ENCODE data around the gene CD58. TPM values are rescaled to one million over a fixed set of nuclear protein-coding genes. Genes with fewer than 3 reads are reported as not detected.

The CD58 gene
- total and polyA plus RNA-seq, 9 of the 15 experiments (the other 6 are each of a cell fraction or from before 2014, with no cell fraction given), result 18.1 to 113 (median 37.4) TPM

DNA sequence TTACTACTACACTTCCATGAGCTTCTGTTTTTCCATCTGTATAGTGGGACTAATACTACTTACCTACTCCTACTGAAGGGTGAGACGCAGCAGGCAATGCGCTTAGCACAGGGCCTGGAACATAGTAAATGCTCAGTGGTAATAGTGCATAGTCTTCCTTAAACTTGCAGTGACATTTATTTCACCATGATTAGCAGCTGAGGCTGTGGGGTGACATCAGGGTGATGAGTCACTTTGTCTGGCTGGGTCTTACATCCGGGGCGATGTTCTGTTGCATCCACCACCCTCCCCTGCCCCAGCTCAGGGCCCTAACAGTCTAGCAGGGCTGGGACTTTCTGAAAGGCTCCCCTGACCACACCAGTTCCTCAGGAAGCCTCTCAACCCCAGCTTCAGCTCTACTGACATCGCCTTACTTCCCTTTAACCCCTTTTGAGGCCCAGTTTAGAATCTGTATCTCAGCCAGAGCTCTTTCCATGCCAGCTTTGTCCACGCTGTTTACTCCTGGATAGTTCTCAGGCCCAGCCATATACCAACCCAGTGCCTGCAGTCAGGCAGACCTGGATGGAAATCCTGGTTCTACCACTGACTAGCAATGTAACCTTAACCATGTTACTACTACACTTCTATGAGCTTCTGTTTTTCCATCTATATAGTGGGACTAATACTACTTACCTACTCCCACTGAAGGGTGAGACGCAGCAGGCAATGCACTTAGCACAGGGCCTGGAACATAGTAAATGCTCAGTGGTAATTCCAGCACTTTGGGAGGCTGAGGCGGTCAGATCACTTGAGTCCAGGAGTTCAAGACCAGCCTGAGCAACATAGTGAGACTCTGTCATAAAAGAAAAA is 66.3 kb downstream of the CD58 start (continued):
- peak; percentile 71 for TF ChIP-seq CREM (IDR thresholded peaks at IDR 0.05; ENCODE audit: low read depth)
- peak; percentile 94 for TF ChIP-seq ARID1B (IDR thresholded peaks at IDR 0.05)
- TF ChIP-seq ZNF280A (IDR thresholded peaks at IDR 0.05; ENCODE audit: low read depth, partially characterized antibody), result no peak
- peak; percentile 48; the same call in 1 of the 2 replicates for TF ChIP-seq HES1 (IDR thresholded peaks at IDR 0.05; ENCODE audit: low read depth)
- no peak for TF ChIP-seq ZZZ3 (IDR thresholded peaks at IDR 0.05)
- TF ChIP-seq EHMT2 (IDR thresholded peaks at IDR 0.05), result no peak
- peak; percentile 30; the same call in 1 of the 2 replicates for TF ChIP-seq ZBTB9 (CRISPR knock-in tag; IDR thresholded peaks at IDR 0.05)
- no peak; the same call in 1 of the 2 replicates for TF ChIP-seq TGIF2 (CRISPR knock-in tag; IDR thresholded peaks at IDR 0.05)
- no peak; the same call in 1 of the 2 replicates for TF ChIP-seq CHAMP1 (IDR thresholded peaks at IDR 0.05)
- no peak for TF ChIP-seq ZFPM2 (CRISPR knock-in tag; IDR thresholded peaks at IDR 0.05)
- TF ChIP-seq ZC3H4 (CRISPR knock-in tag; IDR thresholded peaks at IDR 0.05; ENCODE audit: borderline replicate concordance), result no peak
- TF ChIP-seq, protein P1, sequence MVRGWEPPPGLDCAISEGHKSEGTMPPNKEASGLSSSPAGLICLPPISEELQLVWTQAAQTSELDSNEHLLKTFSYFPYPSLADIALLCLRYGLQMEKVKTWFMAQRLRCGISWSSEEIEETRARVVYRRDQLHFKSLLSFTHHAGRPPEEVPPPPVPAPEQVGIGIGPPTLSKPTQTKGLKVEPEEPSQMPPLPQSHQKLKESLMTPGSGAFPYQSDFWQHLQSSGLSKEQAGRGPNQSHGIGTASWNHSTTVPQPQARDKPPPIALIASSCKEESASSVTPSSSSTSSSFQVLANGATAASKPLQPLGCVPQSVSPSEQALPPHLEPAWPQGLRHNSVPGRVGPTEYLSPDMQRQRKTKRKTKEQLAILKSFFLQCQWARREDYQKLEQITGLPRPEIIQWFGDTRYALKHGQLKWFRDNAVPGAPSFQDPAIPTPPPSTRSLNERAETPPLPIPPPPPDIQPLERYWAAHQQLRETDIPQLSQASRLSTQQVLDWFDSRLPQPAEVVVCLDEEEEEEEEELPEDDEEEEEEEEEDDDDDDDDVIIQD (CRISPR knock-in tag; IDR thresholded peaks at IDR 0.05), result no peak
- peak; percentile 89 for TF ChIP-seq CEBPB (tag; IDR thresholded peaks at IDR 0.05)
- TF ChIP-seq NFIX (CRISPR knock-in tag; IDR thresholded peaks at IDR 0.05; ENCODE audit: low read depth), result no peak
